Colon (tissue), 2 donors: ENCODE results near the gene SVIL.
"Not testable (repeated sequence)": the region's sequence is repeated elsewhere in the genome, so short reads cannot be mapped to it uniquely, and the experiment has no call there.

Experiments used
- FAIRE-seq: peaks from 2 replicates; lab custom pipeline; 2012; peaks lifted over from hg19 to GRCh38; lab: Jason Lieb, UNC
- donor health status: control.
- donor health status: control.

The SVIL gene

DNA sequence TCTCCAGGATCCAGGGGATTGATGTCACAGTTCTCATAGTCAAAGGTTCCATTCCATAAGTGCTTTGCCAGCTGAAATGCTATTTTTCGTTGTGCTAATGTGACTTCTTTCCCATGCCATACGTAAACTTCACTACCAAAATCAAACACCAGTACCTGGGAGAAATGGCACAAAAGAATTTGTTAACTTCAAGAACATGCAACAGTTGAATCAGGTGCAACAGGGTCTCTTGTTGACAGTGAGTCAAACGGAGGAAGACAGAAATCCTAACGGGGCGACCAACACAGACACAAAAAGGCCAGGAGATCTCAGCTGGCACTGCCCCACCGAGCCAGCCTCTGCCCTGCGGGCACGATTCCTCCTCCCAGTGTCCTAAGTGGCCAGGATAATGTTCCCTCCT is 150.1 kb downstream of the SVIL start:
- FAIRE-seq = not testable (repeated sequence)

DNA sequence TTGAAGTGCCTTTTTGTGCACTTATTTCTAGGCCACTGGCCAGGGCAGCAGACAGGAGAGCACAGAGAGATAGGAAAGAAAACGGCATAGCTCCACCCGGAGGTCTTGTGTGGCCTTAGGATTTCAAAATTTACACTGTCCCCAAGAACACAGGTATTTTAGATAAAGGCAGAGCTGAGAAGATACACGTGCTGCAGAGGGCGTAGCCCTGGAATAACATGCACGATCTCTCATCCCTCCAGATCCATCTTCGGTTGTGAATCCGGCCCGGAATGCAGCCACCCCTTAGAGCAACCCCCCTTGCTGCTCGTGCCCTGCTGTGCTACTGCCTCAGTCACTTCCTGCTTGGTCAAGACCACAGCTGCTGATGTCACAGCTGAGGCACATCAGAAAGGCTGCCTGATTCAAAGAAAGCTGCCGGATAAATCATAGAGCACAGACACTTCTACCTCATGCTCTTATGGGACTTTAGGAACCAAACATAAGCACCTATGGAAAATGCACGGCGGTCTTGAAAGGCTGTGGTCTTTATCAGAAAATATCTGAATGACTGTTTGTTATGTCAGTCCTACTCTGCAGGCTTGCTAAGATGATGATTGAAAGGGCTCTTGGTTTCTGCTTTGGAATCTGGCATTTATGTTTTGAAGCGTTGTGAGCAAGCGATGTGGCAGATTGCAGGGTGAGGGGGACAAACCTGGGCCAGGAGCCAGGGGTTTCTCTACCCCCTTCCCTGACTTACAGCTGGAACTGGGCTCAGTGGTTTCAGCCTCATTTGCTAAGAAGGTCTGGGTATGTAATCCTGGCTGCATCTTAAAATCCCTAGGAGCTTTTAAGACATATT is 152.0 kb downstream of the SVIL start:
- FAIRE-seq = no peak

DNA sequence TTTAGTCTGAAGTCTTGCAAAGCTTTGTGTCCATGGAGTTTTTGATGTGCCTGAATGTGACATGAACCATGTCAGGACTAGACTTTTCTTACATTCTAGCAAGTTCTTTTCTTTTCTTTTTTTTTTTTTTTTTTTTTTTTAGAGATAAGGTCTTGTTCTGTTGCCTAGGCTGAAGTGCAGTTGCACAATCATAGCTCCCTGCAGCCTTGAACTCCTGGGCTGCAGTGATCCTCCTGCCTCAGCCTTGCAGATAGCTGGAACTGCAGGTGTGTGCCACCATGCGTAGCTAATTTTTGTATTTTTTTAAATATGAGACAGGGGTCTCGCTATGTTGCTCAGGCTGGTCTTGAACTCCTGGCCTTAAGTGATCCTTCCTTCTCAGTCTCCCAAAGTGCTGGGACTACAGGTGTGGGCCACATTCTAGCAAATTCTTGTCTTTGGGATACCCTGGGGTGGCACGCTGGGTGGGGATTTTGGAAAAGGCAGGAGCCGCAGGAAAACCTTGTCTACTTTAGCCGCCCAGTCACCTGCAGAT is 152.8 kb downstream of the SVIL start:
- no peak for FAIRE-seq

DNA sequence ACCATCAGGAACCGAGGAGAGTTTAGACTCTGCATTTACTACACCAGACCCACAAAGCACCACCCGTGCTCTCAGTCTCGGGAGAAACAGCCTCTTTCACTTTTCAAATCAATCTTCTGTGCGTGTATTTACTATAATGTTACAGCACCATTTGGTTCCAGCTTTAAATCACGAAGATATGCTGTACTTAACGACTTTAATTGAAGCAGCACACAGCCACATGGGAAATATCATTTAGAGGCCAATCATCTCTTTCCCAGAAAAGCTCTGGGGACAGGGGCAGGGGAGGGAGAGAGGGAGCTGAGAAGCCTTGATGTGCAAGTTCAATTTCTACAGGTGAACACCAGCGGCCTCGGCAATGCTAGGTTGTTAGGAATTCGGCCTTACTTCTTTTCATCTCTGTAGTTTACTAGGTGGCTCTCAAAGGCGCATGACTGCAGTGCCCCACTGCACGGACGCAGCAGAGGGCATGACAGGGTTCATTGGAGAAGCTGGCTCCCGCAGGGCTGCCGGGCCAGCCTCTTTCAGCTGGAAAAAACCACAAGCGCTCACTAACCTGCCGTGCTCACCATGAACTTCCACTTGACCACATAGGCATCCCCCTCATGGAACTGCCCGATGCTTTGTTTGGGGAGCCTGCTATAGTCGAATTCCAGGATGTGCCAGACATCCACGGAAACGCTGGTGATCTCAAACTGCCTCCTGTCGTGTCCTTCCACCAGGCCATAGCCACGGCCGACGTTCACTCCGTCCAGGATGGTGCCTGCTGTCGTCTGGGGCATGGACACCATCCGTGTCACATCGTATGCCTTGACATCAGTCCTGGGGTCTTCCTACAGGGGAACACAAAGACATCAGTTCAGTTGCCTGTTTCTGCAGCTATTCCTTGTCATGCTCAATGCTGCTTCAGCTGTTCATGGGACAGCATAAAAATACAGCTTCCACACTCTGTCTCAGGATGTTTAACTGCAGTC is 154.5 kb downstream of the SVIL start:
- FAIRE-seq = no peak

DNA sequence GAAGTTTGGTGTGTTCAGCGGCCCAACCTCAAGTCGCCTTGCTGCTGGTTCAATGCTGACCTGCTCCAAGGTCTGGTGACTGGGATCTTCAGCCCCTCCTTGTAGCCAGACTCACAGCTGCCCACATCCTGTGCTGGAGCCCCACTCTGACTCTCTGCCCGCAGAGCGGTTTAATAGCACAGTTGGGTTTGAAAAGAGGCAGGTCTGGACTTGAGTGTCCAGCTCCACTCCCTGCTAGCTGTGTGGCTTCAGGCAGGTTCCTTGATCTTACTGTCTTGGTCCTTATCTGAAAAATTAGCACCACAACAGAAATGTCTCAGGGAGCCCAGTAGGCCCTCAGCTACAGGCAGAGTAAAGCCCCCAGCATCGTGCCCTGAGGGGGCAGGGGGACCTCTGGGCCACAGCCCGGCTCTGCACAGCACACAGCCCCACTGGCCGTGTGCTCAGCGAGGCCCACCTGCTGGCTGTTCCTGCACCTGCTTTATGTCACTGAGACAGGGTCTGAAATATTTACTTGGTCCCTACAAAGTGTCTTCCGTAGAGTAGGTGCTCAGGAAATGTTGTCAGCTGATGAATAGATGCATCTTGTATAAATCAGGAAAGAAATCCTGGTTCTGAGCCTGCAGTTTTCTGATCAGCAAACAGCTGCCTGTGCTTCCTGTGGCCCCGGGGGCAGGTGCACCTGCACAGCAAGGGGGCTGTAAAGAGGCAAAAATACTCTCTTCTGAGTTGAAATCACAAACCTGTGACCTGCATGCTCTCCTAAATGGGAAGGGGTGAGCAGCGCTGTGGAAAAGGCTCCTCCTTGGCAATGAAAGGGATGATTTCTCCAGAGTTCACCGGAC is 155.5 kb downstream of the SVIL start:
- FAIRE-seq = no peak

DNA sequence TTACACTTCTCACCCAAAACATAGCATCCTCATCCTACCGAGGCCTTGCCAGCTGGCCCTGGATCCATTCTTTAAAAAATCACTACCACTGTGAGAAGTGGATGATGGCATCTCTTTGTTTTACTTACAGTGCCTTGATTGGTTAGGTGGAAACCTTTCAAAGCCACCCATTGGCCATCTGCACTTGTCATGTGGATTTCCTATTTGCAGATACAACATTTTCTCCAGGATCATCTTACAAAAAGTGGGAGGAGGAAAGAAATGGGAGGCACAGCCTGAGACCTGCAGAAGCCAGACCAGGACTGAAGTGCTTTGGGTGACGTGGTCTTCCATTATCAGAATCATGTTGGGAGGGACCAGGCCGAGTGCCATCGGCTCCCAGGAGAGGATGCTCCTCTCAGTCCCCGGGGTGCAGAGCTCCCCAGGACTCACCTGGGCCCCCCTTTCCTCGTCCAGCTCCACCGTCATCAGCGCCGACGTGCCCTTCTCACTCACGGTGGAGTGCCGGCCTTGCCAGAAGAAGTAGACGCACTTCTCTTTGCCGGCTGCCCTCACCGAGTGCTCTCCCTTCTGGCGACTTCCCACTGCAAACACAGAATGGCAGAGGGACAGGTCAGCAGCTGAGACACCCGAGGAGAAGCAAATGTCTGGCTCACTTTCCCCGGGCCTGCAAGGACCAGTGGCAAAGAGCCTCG is 161.2 kb downstream of the SVIL start:
- no peak for FAIRE-seq

DNA sequence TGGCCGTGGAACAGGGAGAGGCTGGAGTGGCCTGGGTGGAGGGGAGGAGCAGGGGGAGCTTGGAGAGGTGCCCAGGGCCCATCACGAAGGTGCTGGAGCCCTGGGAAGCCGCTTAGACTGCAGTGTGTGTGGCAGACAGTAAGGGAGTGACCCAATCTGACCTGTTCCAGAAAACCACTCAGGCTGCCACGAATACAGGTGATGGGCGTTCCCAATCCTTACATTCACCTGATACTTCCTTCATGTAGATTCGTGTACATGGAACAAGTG is 161.7 kb downstream of the SVIL start:
- no peak for FAIRE-seq

DNA sequence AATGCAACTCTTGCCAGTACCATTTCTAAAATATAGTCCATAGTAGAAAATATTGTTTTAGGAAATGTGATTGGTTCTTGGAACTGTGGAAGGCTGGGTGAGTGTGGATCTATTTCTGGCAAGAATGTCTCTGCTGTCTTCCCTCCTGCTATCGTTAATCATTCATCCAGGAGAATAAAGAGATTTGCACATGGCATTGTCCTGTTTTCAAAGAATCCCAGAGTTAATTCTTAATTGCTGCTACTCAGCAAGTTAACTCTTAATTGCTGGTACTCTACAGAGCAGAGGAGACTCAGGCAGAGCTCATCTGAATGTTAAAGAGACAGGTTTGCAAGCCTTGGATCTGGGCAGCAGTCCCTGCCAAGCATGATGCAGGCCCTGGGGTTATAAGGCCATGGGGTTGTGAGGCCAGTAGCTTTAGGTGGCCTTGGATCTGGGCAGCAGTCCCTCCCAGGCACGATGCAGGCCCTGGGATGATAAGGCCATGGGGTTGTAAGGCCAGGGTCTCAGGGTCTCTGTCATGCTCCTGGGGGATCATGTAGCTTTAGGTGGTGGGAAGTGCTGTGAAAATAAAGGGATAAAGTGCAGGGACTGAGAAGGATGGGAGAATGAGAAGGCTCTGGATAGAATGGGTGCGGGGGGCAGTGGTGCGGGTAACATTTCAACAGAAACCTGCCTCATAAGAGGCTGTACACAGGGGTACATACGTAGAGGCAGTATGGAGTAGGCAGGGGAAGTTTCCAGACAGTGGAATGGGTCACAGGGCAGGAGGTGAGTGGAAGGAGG is 162.3 kb downstream of the SVIL start:
- no peak for FAIRE-seq

DNA sequence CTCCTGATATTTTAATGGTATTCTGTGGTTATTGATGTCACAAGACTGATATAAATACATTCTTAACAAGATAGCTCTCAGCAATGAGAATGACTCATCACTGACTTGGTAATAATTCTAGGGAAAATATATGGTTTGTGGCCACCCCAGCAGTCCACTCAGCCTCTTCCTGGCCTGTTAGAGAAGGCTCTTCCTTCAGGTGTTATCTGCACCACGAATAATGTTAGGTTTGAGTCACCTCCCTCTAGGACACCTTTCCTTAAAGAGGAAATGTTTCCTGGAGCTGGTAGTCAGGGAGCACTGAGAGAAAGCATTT is 163.3 kb downstream of the SVIL start:
- no peak for FAIRE-seq

DNA sequence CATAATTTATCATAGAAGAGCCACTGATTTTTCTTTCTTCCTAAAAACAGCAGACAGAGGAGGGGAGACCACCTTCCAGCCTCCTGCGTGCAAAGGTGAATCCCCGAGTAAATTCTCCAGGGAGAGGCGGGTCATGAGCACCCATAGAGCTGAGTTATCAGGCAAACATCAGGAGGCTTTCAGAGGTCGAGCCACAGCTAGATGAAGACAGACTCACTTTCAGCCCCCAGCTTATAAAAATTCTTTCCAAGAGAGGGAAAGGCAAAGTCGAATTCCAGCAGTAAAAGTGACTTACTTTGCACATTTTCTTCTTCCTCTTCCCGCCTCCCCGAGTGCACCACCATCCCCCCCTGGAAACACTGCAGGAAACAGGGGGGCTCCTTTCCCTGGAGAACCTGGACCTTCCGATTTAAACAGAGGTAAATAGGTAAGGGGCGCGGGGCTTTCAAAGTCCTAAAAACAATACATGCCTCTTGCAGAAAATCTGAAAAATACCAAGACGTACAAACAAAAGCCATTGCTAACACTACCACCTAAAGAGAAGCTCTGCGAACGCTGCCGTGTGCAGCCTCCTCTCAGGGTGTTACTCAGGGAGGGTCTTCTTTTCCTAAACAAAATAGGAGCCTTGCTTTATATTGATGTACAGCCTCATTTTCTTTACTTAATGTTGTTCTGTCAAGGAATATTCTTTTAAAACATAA is 163.8 kb downstream of the SVIL start:
- FAIRE-seq = no peak

DNA sequence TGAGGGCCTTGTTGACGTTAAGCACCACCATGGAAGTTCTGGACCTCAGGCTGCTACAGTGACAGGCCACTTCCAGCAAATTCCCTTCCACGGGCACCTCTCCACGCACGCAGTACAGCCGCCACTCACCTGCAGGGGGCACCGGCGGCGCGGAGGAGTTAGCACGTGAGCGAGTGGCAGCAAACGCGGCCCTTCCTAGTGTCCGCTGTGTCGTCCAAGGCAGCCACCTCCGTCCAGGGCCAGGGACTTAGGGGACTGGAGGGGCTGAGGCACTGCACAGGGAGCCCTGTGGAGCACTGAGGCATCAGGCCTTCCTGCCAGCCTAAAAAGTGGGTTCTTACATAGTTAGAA is 164.4 kb downstream of the SVIL start:
- no peak for FAIRE-seq

DNA sequence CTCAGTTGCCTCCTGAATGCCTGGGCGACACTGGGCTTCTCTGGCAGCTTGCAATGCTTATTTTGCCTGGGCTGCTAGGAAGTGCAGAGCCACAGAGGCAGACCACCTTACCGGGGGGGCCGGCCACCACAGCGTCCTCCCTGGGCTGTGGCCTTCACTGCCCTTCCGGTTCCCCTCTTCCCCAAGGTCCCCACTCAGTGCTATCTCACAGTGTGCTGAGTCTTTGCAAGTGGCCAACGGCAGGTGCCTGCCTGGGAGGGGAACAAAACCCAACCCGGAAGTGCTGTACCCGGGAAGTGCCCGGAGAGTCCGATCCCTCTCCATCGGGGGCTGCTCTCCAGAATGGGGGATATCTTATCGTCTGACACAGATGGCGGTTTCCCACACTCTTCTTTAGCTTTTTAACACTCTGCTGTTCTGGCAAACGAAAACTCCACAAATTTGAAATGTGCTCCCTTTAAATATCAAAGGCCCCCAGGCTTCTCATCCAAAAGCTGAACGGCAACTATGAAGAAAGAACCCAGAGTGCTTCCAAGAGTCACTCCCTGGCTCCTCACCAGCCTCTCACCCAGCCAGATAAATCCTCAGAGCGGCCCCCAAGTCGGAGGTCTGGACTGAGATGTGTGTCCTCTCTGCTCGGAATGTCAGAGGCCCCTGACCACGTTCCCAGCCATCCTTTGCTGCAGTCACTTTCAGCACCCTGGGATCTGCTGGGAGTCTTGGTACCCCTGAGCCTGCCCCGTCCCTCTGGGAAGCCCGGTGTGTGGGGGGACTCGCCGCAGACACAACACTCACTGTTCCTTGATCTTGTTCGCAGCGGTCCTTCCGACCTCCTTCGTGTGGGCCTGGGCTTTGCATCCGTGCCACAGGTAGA is 165.1 kb downstream of the SVIL start:
- no peak for FAIRE-seq

DNA sequence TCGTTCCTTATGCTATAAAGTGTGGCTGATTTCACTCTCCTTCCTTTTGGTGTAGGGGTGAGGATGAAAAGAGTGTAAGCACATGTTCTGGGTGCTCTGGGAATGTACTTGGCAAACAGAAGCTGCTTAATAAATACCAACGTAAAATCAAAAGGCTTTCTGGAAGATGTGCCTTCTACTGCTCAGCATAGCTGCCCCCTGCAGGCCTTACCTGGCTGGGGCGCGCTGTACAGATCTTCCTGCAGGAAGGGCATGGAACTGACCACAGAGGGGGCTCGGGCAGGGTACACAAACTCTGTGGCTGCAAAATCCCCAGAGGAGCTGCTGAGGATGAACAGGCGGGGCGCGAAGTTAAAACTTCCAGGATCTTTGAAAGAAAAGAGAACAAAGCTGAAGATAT is 169.4 kb downstream of the SVIL start:
- no peak for FAIRE-seq

DNA sequence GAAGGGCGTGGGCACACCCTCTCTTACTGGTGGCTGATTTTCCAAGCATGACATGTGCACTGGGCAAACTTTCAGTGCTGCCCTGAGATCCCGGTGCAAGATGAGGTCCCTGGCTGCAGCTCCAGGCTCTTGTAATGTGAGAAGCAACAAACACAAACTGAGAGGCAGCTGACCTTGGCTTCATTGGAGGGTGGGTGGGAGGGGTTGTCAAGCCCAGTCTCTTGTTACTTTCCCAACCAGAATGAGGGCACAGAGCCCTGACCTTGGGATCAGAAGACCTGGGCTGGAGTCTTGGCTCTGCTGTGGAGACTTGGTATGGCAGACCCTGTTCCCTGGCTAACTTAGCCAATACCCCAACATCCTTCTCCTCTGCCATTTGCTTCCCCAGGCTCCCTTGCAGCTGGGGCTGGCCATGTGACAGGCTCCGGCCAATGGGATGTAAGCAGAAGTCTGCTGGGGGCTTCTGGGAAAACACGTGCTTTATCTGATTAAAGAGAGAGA is 170.1 kb downstream of the SVIL start:
- not testable (repeated sequence) for FAIRE-seq

DNA sequence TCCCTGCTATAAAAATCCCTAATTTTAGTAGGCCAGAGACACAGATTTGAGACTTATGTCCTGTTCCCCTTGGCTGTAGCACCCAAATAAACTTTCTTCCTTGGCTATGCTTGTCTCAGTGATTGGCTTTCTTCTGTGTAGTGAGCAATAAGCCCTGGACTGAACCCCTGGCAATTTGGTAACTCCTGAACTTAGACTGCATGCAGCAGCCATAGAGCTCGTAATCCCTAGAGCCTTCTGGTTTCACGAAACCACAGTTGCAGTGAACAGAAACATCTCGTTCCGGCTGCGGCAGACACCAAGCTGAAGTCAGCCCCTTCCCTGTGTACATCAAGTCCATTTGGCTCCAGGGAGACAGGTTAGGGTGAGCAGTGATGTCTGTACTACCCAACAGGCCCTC is 173.7 kb downstream of the SVIL start:
- no peak for FAIRE-seq

DNA sequence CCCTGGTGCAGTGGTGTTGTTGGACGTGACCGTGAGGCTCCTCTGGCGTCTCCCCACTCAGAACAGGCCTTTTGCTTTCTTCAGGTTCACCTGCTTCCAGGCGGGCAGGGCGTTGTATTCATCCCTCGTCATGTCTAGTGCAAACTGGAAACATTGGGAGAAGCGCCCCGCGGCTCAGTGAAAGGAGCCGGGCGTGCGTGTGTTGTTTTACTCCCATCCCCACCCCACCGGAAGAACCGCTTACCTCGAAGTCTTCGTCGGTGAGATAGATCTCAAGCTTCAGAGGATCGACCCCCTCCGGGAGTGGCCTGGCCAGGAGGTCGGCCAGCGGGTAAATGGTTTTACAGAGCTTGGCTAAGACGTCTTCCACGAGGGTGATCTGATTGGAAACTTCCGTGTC is 176.6 kb downstream of the SVIL start:
- FAIRE-seq = not testable (repeated sequence)

DNA sequence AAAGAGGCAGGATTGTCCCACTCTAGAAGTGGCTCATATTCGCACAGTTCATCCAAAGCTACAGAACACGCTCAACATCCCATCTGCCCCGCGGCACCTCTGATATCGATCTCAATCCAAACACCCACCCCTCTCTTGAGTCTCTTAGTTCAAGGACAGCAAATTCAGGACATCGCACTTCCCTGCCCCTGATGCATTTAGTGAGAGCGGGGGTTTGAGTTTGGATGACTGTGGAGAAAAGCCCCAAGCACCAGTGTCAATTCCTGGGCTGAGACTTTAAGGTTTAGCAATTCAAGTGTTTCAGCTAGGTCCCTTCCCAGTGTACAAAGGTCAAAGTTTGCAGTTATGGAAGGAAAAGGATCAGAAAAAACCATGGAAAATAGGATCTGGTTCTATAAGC is 179.7 kb downstream of the SVIL start:
- no peak for FAIRE-seq

DNA sequence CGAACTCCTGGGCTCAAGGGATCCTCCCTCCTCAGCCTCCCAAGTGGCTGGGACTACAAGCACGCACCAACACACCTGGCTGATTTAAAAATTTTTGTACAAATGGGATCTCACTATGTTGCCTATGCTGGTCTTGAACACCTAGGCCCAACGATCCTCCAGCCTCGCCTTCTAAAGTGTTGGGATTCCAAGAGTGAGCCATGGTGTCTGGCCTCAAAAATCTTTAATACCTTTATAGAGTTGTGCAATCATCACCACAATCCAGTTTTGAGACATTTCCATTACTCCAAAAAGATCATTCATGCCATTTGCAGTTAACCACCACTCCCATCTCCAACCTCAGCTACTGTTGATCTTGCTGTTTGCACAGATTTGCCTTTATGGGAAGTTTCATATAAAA is 180.5 kb downstream of the SVIL start:
- no peak for FAIRE-seq

DNA sequence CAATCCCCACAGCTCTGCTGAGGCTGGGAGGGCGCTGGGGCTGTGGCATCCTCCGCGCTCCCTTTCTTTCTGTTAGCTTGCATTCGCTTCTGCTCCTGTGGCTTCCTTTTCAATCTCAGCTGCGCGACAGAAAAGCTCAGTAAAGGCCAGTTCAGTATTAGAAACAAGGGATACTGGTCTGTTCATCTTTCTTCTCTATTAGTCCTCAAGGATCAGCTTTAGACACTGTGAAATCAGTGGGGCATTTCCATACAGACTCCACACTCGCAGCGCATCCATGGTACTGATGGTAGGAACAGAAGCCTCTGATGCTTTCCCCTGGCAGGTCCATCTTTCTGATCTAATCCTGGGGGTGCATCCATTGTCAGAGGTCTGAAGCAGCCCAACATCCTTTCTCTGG is 182.2 kb downstream of the SVIL start:
- FAIRE-seq = no peak
